ENCODE results near the gene IL11RA. TPM values are rescaled to one million over a fixed set of nuclear protein-coding genes. Genes with fewer than 3 reads are reported as not detected.

The IL11RA gene
- total and polyA plus RNA-seq, 9 of the 15 experiments (the other 6 are each of a cell fraction or from before 2014, with no cell fraction given) = 0.11 to 5.8 (median 2.8) TPM

GRCh38 chr9:34637356-34638137 is 14.4 kb upstream of the IL11RA start, which contains the start of gene SIGMAR1 (continued):
- no peak for TF ChIP-seq STAT5B (CRISPR knock-in tag; IDR thresholded peaks at IDR 0.05)
- no peak for TF ChIP-seq PHF20 (IDR thresholded peaks at IDR 0.05; ENCODE audit: partially characterized antibody)
- no peak for TF ChIP-seq DPF2 (IDR thresholded peaks at IDR 0.05)
- TF ChIP-seq ESRRB (CRISPR knock-in tag; IDR thresholded peaks at IDR 0.05; ENCODE audit: borderline replicate concordance) = no peak
- TF ChIP-seq MBD2 (IDR thresholded peaks at IDR 0.05; ENCODE audit: borderline replicate concordance, low read depth) = peak; percentile 90; the same call in 1 of the 2 replicates
- peak; percentile 42 to 63; a peak in 3 of 4 replicates for TF ChIP-seq NRF1 (conservative IDR thresholded peaks at IDR 0.05 in 1 of 2, IDR thresholded peaks at IDR 0.05 in 1 of 2)
- peak; percentile 53; the same call in 1 of the 2 replicates for TF ChIP-seq ZNF263 (CRISPR knock-in tag; IDR thresholded peaks at IDR 0.05; ENCODE audit: borderline replicate concordance)
- no peak for TF ChIP-seq MEF2A (IDR thresholded peaks at IDR 0.05; ENCODE audit: control insufficient read depth, low read depth, low read length)
- TF ChIP-seq NFYB (IDR thresholded peaks at IDR 0.05; ENCODE audit: extremely low read depth, insufficient read length) = peak; percentile 60
- TF ChIP-seq TCF3 (CRISPR knock-in tag; IDR thresholded peaks at IDR 0.05) = no peak
- 0 out of 2 replicates have a peak, but pooled peaks have one; percentile 16 for TF ChIP-seq SREBF1 (IDR thresholded peaks at IDR 0.05; ENCODE audit: borderline replicate concordance, low read depth, low read length)
- no peak for TF ChIP-seq TRIM28 (IDR thresholded peaks at IDR 0.05)
- TF ChIP-seq ELK3 (CRISPR knock-in tag; IDR thresholded peaks at IDR 0.05) = no peak
- no peak for TF ChIP-seq ZNF717 (CRISPR knock-in tag; IDR thresholded peaks at IDR 0.05)
- no peak for TF ChIP-seq NR2C1 (IDR thresholded peaks at IDR 0.05)
- no peak for TF ChIP-seq NR2C1 (tag; IDR thresholded peaks at IDR 0.05)
- TF ChIP-seq PTTG1 (tag; IDR thresholded peaks at IDR 0.05; ENCODE audit: low read depth) = no peak
- TF ChIP-seq HNRNPLL (IDR thresholded peaks at IDR 0.05; ENCODE audit: low read depth, low read length, poor library complexity, severe bottlenecking) = peak; percentile 94
- TF ChIP-seq POLR2A (conservative IDR thresholded peaks at IDR 0.05) = peak; percentile 71
- TF ChIP-seq EGR1 (conservative IDR thresholded peaks at IDR 0.05) = peak; percentile 31; the same call in 1 of the 2 replicates
- TF ChIP-seq ZNF511 (CRISPR knock-in tag; IDR thresholded peaks at IDR 0.05) = no peak
- peak; percentile 78 for TF ChIP-seq VEZF1 (CRISPR knock-in tag; IDR thresholded peaks at IDR 0.05)
- no peak for TF ChIP-seq XRCC3 (IDR thresholded peaks at IDR 0.05)
- TF ChIP-seq ETS2 (tag; IDR thresholded peaks at IDR 0.05; ENCODE audit: borderline replicate concordance, poor library complexity, severe bottlenecking) = no peak
- no peak for TF ChIP-seq ZBTB5 (IDR thresholded peaks at IDR 0.05)
- TF ChIP-seq ZBED1 (IDR thresholded peaks at IDR 0.05) = no peak
